ENCODE measurements around the gene FBXO2. TPM values are rescaled to one million over a fixed set of nuclear protein-coding genes. Genes with fewer than 3 reads are reported as not detected.

Gene FBXO2
- total RNA-seq, 2 experiments from 2014 or later: 3.2 to 3.7 TPM

- H3K4me3 ChIP-seq (ENCODE audit: low read length): no peak overlapping the region
- ATAC-seq (ENCODE audit: poor library complexity) (no peak), DNase-seq (no peak)
- ChIA-PET POLR2A (interaction anchor here (1.5 kb wide), 1 partner anchor 20 kb away, joined by 4 read pairs; no protein-coding TSS in a partner anchor), CTCF (interaction anchor here (1.3 kb wide), 1 partner anchor 39 kb away, joined by 3 read pairs; no protein-coding TSS in a partner anchor)
- H3K27ac Mint-ChIP-seq: no peak overlapping the region
- peaks cover 6% of the 10 kb centered on the region for H3K36me3 Mint-ChIP-seq (ENCODE audit: low read depth)
- intact Hi-C loops (cut with DNase I, micrococcal nuclease): no loop called here
- H3K4me1 ChIP-seq (ENCODE audit: insufficient read depth, low read length): peaks cover 16% of the 10 kb centered on the region
- peaks cover 7 to 19% of the 10 kb centered on the region in 2 experiments for H3K27me3 ChIP-seq (ENCODE audit: control insufficient read depth in 1 of 2, insufficient read depth in 2 of 2, low read length in 2 of 2)
- H3K27ac ChIP-seq (ENCODE audit: low read depth in 1 of 2, low read length in 2 of 2): no peak overlapping the region
- no peaks in the 10 kb centered on the region for H3K9me3 ChIP-seq (ENCODE audit: control insufficient read depth in 1 of 2, insufficient read depth in 1 of 2, low read length in 2 of 2)
- no peaks in the 10 kb centered on the region for H3K36me3 ChIP-seq (ENCODE audit: insufficient read depth, low read length)
- TF ChIP-seq CTCF (IDR thresholded peaks at IDR 0.05): no peak
- H3K4me1 Mint-ChIP-seq (ENCODE audit: low read depth): peaks cover 13% of the 10 kb centered on the region
- no peaks in the 10 kb centered on the region for H3K9me3 Mint-ChIP-seq
- H3K4me3 Mint-ChIP-seq: no peak overlapping the region
- H3K27me3 Mint-ChIP-seq: peaks cover 24% of the 10 kb centered on the region
These were observed 31.1 kb upstream of the FBXO2 start for GRCh38 chr1:11685210-11685752.

- peaks cover 15% of the 10 kb centered on the region for H3K27me3 Mint-ChIP-seq
- Histone ChIP-seq H3K27me3 (ENCODE audit: control insufficient read depth in 1 of 2, insufficient read depth in 2 of 2, low read length in 2 of 2) (peaks cover 6 to 11% of the 10 kb centered on the region in 2 experiments), H3K4me3 (ENCODE audit: low read length) (no peak overlapping the region), H3K27ac (ENCODE audit: low read depth in 1 of 2, low read length in 2 of 2) (no peak overlapping the region), H3K4me1 (ENCODE audit: insufficient read depth, low read length) (peaks cover 26% of the 10 kb centered on the region), H3K9me3 (ENCODE audit: control insufficient read depth in 1 of 2, insufficient read depth in 1 of 2, low read length in 2 of 2) (no peaks in the 10 kb centered on the region), H3K36me3 (ENCODE audit: insufficient read depth, low read length) (no peaks in the 10 kb centered on the region)
- H3K27ac Mint-ChIP-seq: no peak overlapping the region
- DNase-seq (no peak), ATAC-seq (ENCODE audit: poor library complexity) (no peak)
- no peak for TF ChIP-seq CTCF (IDR thresholded peaks at IDR 0.05)
- peaks cover 17% of the 10 kb centered on the region for H3K4me1 Mint-ChIP-seq (ENCODE audit: low read depth)
- intact Hi-C loops (cut with DNase I, micrococcal nuclease): loop anchor here in 1 of 2 experiments (5.0 kb wide), 1 partner anchor 48 kb away; no protein-coding TSS in a partner anchor
- CTCF ChIA-PET: no interaction called here
- no peaks in the 10 kb centered on the region for H3K9me3 Mint-ChIP-seq
- no peak overlapping the region for H3K4me3 Mint-ChIP-seq
- POLR2A ChIA-PET: no interaction called here
- H3K36me3 Mint-ChIP-seq (ENCODE audit: low read depth): peaks cover 6% of the 10 kb centered on the region
These were observed 29.8 kb upstream of the FBXO2 start for GRCh38 chr1:11684070-11684469.

GRCh38 chr1:11682799-11683198 lies 28.6 kb upstream of the FBXO2 start:
- Histone ChIP-seq H3K36me3 (ENCODE audit: insufficient read depth, low read length) (no peaks in the 10 kb centered on the region), H3K4me1 (ENCODE audit: insufficient read depth, low read length) (peaks cover 26% of the 10 kb centered on the region), H3K27ac (ENCODE audit: low read depth in 1 of 2, low read length in 2 of 2) (no peak overlapping the region), H3K4me3 (ENCODE audit: low read length) (no peak overlapping the region), H3K9me3 (ENCODE audit: control insufficient read depth in 1 of 2, insufficient read depth in 1 of 2, low read length in 2 of 2) (no peaks in the 10 kb centered on the region), H3K27me3 (ENCODE audit: control insufficient read depth in 1 of 2, insufficient read depth in 2 of 2, low read length in 2 of 2) (peaks cover 0 to 2% of the 10 kb centered on the region in 2 experiments)
- Mint-ChIP-seq H3K4me1 (ENCODE audit: low read depth) (peaks cover 22% of the 10 kb centered on the region), H3K9me3 (no peaks in the 10 kb centered on the region), H3K36me3 (ENCODE audit: low read depth) (peaks cover 6% of the 10 kb centered on the region), H3K4me3 (no peak overlapping the region), H3K27me3 (peaks cover 7% of the 10 kb centered on the region), H3K27ac (no peak overlapping the region)
- TF ChIP-seq CTCF (IDR thresholded peaks at IDR 0.05): no peak
- ChIA-PET CTCF (interaction anchor here (0.8 to 3.3 kb wide), 3 partner anchors 18 to 37 kb away, joined by 3 to 16 read pairs (median 16); partner anchors contain the start of gene FBXO6), POLR2A (interaction anchor here (2.2 to 3.5 kb wide), 3 partner anchors 8 to 37 kb away, joined by 11 to 42 read pairs (median 23); partner anchors contain the start of genes DRAXIN and FBXO6)
- no peak for DNase-seq
- intact Hi-C loops (cut with DNase I, micrococcal nuclease): loop anchor here in 1 of 2 experiments (5.0 kb wide), 1 partner anchor 50 kb away; no protein-coding TSS in a partner anchor
- ATAC-seq (ENCODE audit: poor library complexity): no peak

Data from CD4-positive, alpha-beta T cell (primary cell).